HCT116 (cell line): ENCODE results near the gene RPL35.

Experiments used
- CEBPB ChIP-seq: IDR thresholded peaks from 2 replicates; pipeline ENCODE4 v1.6.1; 2012; ENCODE audit warnings: low read depth
- EGR1 ChIP-seq: IDR thresholded peaks from 2 replicates; pipeline ENCODE4 v1.6.1; 2012; ENCODE audit warnings: low read depth
- EZH2 ChIP-seq: fragments of 200-600 bp; sonication (generic); IDR thresholded peaks from 2 replicates; pipeline ENCODE4 v1.6.1; 2017; ENCODE audit warnings: antibody characterized with exemption, mixed run types
- EZH2phosphoT487 ChIP-seq: fragments of 200-600 bp; IDR thresholded peaks from 2 replicates; pipeline ENCODE4 v1.6.1; 2018; ENCODE audit warnings: antibody characterized with exemption, borderline replicate concordance
- POLR2A ChIP-seq: IDR thresholded peaks from 2 replicates; pipeline ENCODE4 v1.7.0; 2011; ENCODE audit warnings: borderline replicate concordance; ENCODE audit not compliant: insufficient read depth, insufficient read length; ENCODE audit errors: extremely low read depth
- POLR2AphosphoS5 ChIP-seq: IDR thresholded peaks from 2 replicates; pipeline ENCODE4 v1.6.1; 2011; ENCODE audit warnings: mild to moderate bottlenecking, low read depth, low read length, moderate library complexity
- SIN3A ChIP-seq: IDR thresholded peaks from 2 replicates; pipeline ENCODE4 v1.6.1; 2012; ENCODE audit warnings: low read depth
- SP1 ChIP-seq: IDR thresholded peaks from 2 replicates; pipeline ENCODE4 v1.6.1; 2012; ENCODE audit warnings: low read depth
- SRF ChIP-seq: IDR thresholded peaks from 2 replicates; pipeline ENCODE4 v1.6.1; 2012; ENCODE audit warnings: low read depth
- YY1 ChIP-seq: IDR thresholded peaks from 2 replicates; pipeline ENCODE4 v1.6.1; 2011; ENCODE audit warnings: low read length, low read depth, moderate library complexity, mild to moderate bottlenecking; ENCODE audit not compliant: insufficient replicate concordance; ENCODE audit errors: extremely low read depth
- ZNF274 ChIP-seq: fragments of 200-500 bp; sonication (Bioruptor generic); IDR thresholded peaks from 2 replicates; pipeline ENCODE4 v1.6.1; 2014; ENCODE audit warnings: mild to moderate bottlenecking, low read depth, low read length, inconsistent platforms
- TF ChIP-seq, protein P1 (sequence below), 3 experiments: fragments of 200-600 bp in 1 of 3; sonication (generic) in 1 of 3; IDR thresholded peaks in 2 of 3; conservative IDR thresholded peaks in 1 of 3; 2 replicates each; pipeline ENCODE4 v1.5.1; 2012 to 2017; ENCODE audit warnings: low read depth in 2 of 3, low read length in 2 of 3, antibody characterized with exemption in 1 of 3, borderline replicate concordance in 1 of 3, control low read depth in 1 of 3, mild to moderate bottlenecking in 1 of 3, mixed read lengths in 1 of 3, mixed run types in 1 of 3, moderate library complexity in 1 of 3; ENCODE audit not compliant: insufficient read depth in 1 of 3
- TF ChIP-seq, protein P2 (sequence below): IDR thresholded peaks from 2 replicates; pipeline ENCODE4 v1.6.1; 2012
- TF ChIP-seq, protein P3 (sequence below): IDR thresholded peaks from 2 replicates; pipeline ENCODE4 v1.6.1; 2012; ENCODE audit warnings: low read depth

DNA sequence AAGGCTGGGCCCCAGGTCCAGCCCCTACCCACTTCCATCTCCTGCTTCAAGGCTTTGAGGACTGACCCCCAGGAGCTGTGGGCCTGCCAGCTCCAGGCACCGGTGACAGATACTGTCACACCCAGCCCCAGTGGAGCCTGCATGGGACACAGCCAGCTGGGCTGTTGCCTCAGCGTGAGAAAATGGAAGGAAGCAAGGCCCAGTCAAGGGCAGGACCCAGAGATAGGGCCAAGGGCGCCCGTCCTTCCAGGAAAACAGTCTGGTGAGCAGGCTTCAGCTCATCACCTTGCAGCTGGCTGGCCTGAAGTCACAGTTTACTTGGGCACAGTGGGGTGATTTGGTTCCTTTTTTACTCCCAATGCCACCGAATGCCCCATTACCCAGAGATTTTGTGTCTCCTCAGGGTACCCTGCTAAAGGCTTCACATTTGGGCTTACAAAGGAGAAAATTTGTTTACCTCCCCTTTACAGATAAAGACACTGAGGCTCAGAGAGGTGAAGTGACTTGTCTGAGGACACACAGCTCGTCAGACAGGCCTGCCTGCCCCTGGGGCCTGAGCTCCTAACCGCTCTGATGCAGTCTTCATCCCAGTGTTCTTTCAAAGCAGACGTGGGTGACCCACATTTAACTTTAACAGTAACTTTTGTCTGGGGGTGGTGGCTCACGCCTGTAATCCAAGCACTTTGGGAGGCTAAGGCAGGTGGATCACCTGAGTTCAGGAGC, 30.0 kb downstream of the RPL35 start:
- TF ChIP-seq, protein P1, sequence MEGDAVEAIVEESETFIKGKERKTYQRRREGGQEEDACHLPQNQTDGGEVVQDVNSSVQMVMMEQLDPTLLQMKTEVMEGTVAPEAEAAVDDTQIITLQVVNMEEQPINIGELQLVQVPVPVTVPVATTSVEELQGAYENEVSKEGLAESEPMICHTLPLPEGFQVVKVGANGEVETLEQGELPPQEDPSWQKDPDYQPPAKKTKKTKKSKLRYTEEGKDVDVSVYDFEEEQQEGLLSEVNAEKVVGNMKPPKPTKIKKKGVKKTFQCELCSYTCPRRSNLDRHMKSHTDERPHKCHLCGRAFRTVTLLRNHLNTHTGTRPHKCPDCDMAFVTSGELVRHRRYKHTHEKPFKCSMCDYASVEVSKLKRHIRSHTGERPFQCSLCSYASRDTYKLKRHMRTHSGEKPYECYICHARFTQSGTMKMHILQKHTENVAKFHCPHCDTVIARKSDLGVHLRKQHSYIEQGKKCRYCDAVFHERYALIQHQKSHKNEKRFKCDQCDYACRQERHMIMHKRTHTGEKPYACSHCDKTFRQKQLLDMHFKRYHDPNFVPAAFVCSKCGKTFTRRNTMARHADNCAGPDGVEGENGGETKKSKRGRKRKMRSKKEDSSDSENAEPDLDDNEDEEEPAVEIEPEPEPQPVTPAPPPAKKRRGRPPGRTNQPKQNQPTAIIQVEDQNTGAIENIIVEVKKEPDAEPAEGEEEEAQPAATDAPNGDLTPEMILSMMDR (IDR thresholded peaks at IDR 0.05 in 2 of 3, conservative IDR thresholded peaks at IDR 0.05 in 1 of 3; ENCODE audit: borderline replicate concordance in 1 of 3, insufficient read depth in 1 of 3, low read depth in 2 of 3, low read length in 2 of 3) = no peak
- TF ChIP-seq SRF (no peak), POLR2AphosphoS5 (no peak), ZNF274 (no peak), EZH2 (no peak), SP1 (no peak), SIN3A (no peak), POLR2A (no peak), EGR1 (no peak), EZH2phosphoT487 (no peak), YY1 (no peak), CEBPB (no peak)
- TF ChIP-seq, protein P2, sequence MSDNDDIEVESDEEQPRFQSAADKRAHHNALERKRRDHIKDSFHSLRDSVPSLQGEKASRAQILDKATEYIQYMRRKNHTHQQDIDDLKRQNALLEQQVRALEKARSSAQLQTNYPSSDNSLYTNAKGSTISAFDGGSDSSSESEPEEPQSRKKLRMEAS = no peak
- TF ChIP-seq, protein P3, sequence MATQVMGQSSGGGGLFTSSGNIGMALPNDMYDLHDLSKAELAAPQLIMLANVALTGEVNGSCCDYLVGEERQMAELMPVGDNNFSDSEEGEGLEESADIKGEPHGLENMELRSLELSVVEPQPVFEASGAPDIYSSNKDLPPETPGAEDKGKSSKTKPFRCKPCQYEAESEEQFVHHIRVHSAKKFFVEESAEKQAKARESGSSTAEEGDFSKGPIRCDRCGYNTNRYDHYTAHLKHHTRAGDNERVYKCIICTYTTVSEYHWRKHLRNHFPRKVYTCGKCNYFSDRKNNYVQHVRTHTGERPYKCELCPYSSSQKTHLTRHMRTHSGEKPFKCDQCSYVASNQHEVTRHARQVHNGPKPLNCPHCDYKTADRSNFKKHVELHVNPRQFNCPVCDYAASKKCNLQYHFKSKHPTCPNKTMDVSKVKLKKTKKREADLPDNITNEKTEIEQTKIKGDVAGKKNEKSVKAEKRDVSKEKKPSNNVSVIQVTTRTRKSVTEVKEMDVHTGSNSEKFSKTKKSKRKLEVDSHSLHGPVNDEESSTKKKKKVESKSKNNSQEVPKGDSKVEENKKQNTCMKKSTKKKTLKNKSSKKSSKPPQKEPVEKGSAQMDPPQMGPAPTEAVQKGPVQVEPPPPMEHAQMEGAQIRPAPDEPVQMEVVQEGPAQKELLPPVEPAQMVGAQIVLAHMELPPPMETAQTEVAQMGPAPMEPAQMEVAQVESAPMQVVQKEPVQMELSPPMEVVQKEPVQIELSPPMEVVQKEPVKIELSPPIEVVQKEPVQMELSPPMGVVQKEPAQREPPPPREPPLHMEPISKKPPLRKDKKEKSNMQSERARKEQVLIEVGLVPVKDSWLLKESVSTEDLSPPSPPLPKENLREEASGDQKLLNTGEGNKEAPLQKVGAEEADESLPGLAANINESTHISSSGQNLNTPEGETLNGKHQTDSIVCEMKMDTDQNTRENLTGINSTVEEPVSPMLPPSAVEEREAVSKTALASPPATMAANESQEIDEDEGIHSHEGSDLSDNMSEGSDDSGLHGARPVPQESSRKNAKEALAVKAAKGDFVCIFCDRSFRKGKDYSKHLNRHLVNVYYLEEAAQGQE = no peak
